GM12878 (cell line): ENCODE results near the gene RBX1. TPM values are rescaled to one million over a fixed set of nuclear protein-coding genes. Genes with fewer than 3 reads are reported as not detected.

Source experiments
- polyA plus RNA-seq, 11 experiments: library from polyadenylated mRNA; depleted of rRNA in 4 of 11; unstranded in 6 of 11; stranded (reverse) in 5 of 11; fragments of >200 nt; fragmentation: Nextera tagmentation in 4 of 11; fragmentation: Illumina TruSeq in 1 of 11; extraction: Ambion mirVana in 4 of 11; extraction: Trizol in 1 of 11; gene quantifications; 1 replicate in 1 of 11; 2 replicates in 10 of 11; pipeline versions ENCODE4 v1.2.1 to v1.2.3, GENCODE V29; 2011 to 2016; ENCODE audit warnings: inconsistent platforms in 2 of 11, missing spikeins in 2 of 11, low read depth in 1 of 11
- small RNA-seq: library from RNA; depleted of rRNA; stranded (forward); fragments of <200 nt; gene quantifications from one replicate; pipeline ENCODE3, GENCODE V24; 2014
- total RNA-seq, 4 experiments: library from RNA; depleted of rRNA in 3 of 4; stranded (reverse); fragments of >200 nt in 3 of 4; fragmentation: Illumina TruSeq in 1 of 4; extraction: Trizol in 1 of 4; gene quantifications; 2 replicates each; pipeline versions ENCODE4 v1.2.1 to v1.2.3, GENCODE V29; 2013 to 2021

The RBX1 gene
- total and polyA plus RNA-seq, 10 of the 15 experiments (the other 5 are each of a cell fraction or from before 2014, with no cell fraction given), result 71.2 to 468 (median 184) TPM

Small RNA genes lying within 50 kb of the gene (small RNA-seq; reads per million reads assigned to genes)
- gene RF00017, result not detected
- not detected for gene RNU6-379P

Other genes with a start within 250 kb of the RBX1 start
- 42.0 and 48.6 TPM in 2 replicates for gene SLC25A17, start 132.0 kb upstream of the RBX1 start, total RNA-seq (2014; rRNA removed)
- gene SLC25A17, start 132.0 kb upstream of the RBX1 start, total RNA-seq (2014; rRNA removed; fragmentation: Illumina TruSeq; extraction: Trizol), result 42.2 and 43.6 TPM in 2 replicates
- gene SLC25A17, start 132.0 kb upstream of the RBX1 start, total RNA-seq (2021), result 46.3 TPM in 2 replicates
- 67.9 and 82.0 TPM in 2 replicates for gene SLC25A17, start 132.0 kb upstream of the RBX1 start, polyA plus RNA-seq (2011; rRNA removed)
- 49.3 and 56.7 TPM in 2 replicates for gene SLC25A17, start 132.0 kb upstream of the RBX1 start, polyA plus RNA-seq (2014; fragmentation: Illumina TruSeq; extraction: Trizol)
- 100 to 1,000 TPM in 1 of 2 experiments, 10 to 100 TPM in 1; 77.7 to 113 TPM for gene SLC25A17, start 132.0 kb upstream of the RBX1 start, polyA plus RNA-seq (2014; fragmentation: Nextera tagmentation; extraction: Ambion mirVana)
- 33.4 and 37.5 TPM in 2 replicates for gene SLC25A17, start 132.0 kb upstream of the RBX1 start, polyA plus RNA-seq (2014; rRNA removed)
- gene SLC25A17, start 132.0 kb upstream of the RBX1 start, polyA plus RNA-seq (2016; fragmentation: Nextera tagmentation; extraction: Ambion mirVana), result 10 to 100 TPM; 76.6 to 77.7 TPM
- 118 and 141 TPM in 2 replicates for gene ST13, start 94.7 kb upstream of the RBX1 start, total RNA-seq (2014; rRNA removed)
- gene ST13, start 94.7 kb upstream of the RBX1 start, total RNA-seq (2014; rRNA removed; fragmentation: Illumina TruSeq; extraction: Trizol), result 283 and 286 TPM in 2 replicates
- gene ST13, start 94.7 kb upstream of the RBX1 start, total RNA-seq (2021), result 181 and 183 TPM in 2 replicates
- gene ST13, start 94.7 kb upstream of the RBX1 start, polyA plus RNA-seq (2011; rRNA removed), result 182 and 258 TPM in 2 replicates
- gene ST13, start 94.7 kb upstream of the RBX1 start, polyA plus RNA-seq (2014; fragmentation: Illumina TruSeq; extraction: Trizol), result 215 and 302 TPM in 2 replicates
- 10 to 100 TPM; 52.5 to 86.9 TPM for gene ST13, start 94.7 kb upstream of the RBX1 start, polyA plus RNA-seq (2014; fragmentation: Nextera tagmentation; extraction: Ambion mirVana)
- gene ST13, start 94.7 kb upstream of the RBX1 start, polyA plus RNA-seq (2014; rRNA removed), result 126 and 137 TPM in 2 replicates
- 100 to 1,000 TPM; 227 TPM for gene ST13, start 94.7 kb upstream of the RBX1 start, polyA plus RNA-seq (2016; fragmentation: Nextera tagmentation; extraction: Ambion mirVana)
- gene XPNPEP3, start 94.2 kb upstream of the RBX1 start, total RNA-seq (2014; rRNA removed), result 9.1 and 9.3 TPM in 2 replicates
- gene XPNPEP3, start 94.2 kb upstream of the RBX1 start, total RNA-seq (2014; rRNA removed; fragmentation: Illumina TruSeq; extraction: Trizol), result 10.4 and 12.1 TPM in 2 replicates
- 18.3 and 19.9 TPM in 2 replicates for gene XPNPEP3, start 94.2 kb upstream of the RBX1 start, total RNA-seq (2021)
- 14.6 and 16.1 TPM in 2 replicates for gene XPNPEP3, start 94.2 kb upstream of the RBX1 start, polyA plus RNA-seq (2011; rRNA removed)
- gene XPNPEP3, start 94.2 kb upstream of the RBX1 start, polyA plus RNA-seq (2014; fragmentation: Illumina TruSeq; extraction: Trizol), result 9.5 and 10.2 TPM in 2 replicates
- 1 to 10 TPM; 6.7 to 7.5 TPM for gene XPNPEP3, start 94.2 kb upstream of the RBX1 start, polyA plus RNA-seq (2014; fragmentation: Nextera tagmentation; extraction: Ambion mirVana)
- 9.8 and 12.8 TPM in 2 replicates for gene XPNPEP3, start 94.2 kb upstream of the RBX1 start, polyA plus RNA-seq (2014; rRNA removed)
- 10 to 100 TPM; 11.3 to 12.0 TPM for gene XPNPEP3, start 94.2 kb upstream of the RBX1 start, polyA plus RNA-seq (2016; fragmentation: Nextera tagmentation; extraction: Ambion mirVana)
- not detected in 2 replicates for gene DNAJB7, start 89.3 kb upstream of the RBX1 start, total RNA-seq (2014; rRNA removed)
- gene DNAJB7, start 89.3 kb upstream of the RBX1 start, total RNA-seq (2014; rRNA removed; fragmentation: Illumina TruSeq; extraction: Trizol), result not detected in 2 replicates
- not detected in 2 replicates for gene DNAJB7, start 89.3 kb upstream of the RBX1 start, total RNA-seq (2021)
- not detected in 2 replicates for gene DNAJB7, start 89.3 kb upstream of the RBX1 start, polyA plus RNA-seq (2011; rRNA removed)
- not detected in 2 replicates for gene DNAJB7, start 89.3 kb upstream of the RBX1 start, polyA plus RNA-seq (2014; fragmentation: Illumina TruSeq; extraction: Trizol)
- gene DNAJB7, start 89.3 kb upstream of the RBX1 start, polyA plus RNA-seq (2014; fragmentation: Nextera tagmentation; extraction: Ambion mirVana), result under 1 TPM; 0.03 to 0.04 TPM
- not detected in 2 replicates for gene DNAJB7, start 89.3 kb upstream of the RBX1 start, polyA plus RNA-seq (2014; rRNA removed)
- gene DNAJB7, start 89.3 kb upstream of the RBX1 start, polyA plus RNA-seq (2016; fragmentation: Nextera tagmentation; extraction: Ambion mirVana), result under 1 TPM; 0.54 to 0.70 TPM
- 19.6 and 25.3 TPM in 2 replicates for gene EP300, start 141.2 kb downstream of the RBX1 start, total RNA-seq (2014; rRNA removed)
- gene EP300, start 141.2 kb downstream of the RBX1 start, total RNA-seq (2014; rRNA removed; fragmentation: Illumina TruSeq; extraction: Trizol), result 18.2 and 19.0 TPM in 2 replicates
- gene EP300, start 141.2 kb downstream of the RBX1 start, total RNA-seq (2021), result 46.8 and 48.5 TPM in 2 replicates
- gene EP300, start 141.2 kb downstream of the RBX1 start, polyA plus RNA-seq (2011; rRNA removed), result 9.6 and 14.0 TPM in 2 replicates
- gene EP300, start 141.2 kb downstream of the RBX1 start, polyA plus RNA-seq (2014; fragmentation: Illumina TruSeq; extraction: Trizol), result 38.8 and 55.7 TPM in 2 replicates
- 10 to 100 TPM in 1 of 2 experiments, 1 to 10 TPM in 1; 5.5 to 11.6 TPM for gene EP300, start 141.2 kb downstream of the RBX1 start, polyA plus RNA-seq (2014; fragmentation: Nextera tagmentation; extraction: Ambion mirVana)
- 23.0 and 23.2 TPM in 2 replicates for gene EP300, start 141.2 kb downstream of the RBX1 start, polyA plus RNA-seq (2014; rRNA removed)
- gene EP300, start 141.2 kb downstream of the RBX1 start, polyA plus RNA-seq (2016; fragmentation: Nextera tagmentation; extraction: Ambion mirVana), result 10 to 100 TPM; 24.0 to 25.2 TPM